ENCODE results near the gene CLIP1. TPM values are rescaled to one million over a fixed set of nuclear protein-coding genes. Genes with fewer than 3 reads are reported as not detected.

CLIP1 gene
- total RNA-seq, 3 donors from 2014 or later, result 43.5 to 170 (median 45.0) TPM

DNA sequence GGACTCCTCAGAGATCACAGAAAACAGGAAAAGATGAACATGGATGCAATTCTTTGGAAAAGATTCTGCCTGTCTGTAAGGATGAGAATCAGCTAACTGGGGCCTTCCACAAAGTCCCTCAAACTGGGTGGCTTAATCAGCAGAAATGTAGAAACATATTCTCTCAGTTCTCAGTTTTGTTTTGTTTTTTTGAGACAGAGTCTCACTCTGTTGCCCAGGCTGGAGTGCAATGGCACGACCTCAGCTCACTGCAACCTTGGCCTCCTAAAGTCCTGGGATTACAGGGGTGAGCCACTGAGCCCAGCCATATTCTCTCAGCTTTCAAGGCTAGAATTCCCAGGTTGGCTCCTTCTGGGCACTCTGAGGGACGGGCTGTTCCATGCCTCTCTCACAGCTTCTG is 38.2 kb upstream of the CLIP1 start:
- DNase-seq (no peak), ATAC-seq (no peak)
- Histone ChIP-seq H3K36me3 (ENCODE audit: low read depth) (no peaks in the 10 kb centered on the region), H3K4me1 (ENCODE audit: low read depth) (no peaks in the 10 kb centered on the region), H3K9me3 (no peaks in the 10 kb centered on the region), H3K4me3 (no peak overlapping the region)
- TF ChIP-seq, protein P1, sequence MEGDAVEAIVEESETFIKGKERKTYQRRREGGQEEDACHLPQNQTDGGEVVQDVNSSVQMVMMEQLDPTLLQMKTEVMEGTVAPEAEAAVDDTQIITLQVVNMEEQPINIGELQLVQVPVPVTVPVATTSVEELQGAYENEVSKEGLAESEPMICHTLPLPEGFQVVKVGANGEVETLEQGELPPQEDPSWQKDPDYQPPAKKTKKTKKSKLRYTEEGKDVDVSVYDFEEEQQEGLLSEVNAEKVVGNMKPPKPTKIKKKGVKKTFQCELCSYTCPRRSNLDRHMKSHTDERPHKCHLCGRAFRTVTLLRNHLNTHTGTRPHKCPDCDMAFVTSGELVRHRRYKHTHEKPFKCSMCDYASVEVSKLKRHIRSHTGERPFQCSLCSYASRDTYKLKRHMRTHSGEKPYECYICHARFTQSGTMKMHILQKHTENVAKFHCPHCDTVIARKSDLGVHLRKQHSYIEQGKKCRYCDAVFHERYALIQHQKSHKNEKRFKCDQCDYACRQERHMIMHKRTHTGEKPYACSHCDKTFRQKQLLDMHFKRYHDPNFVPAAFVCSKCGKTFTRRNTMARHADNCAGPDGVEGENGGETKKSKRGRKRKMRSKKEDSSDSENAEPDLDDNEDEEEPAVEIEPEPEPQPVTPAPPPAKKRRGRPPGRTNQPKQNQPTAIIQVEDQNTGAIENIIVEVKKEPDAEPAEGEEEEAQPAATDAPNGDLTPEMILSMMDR (IDR thresholded peaks at IDR 0.05), result no peak
- intact Hi-C loops (cut with DNase I, micrococcal nuclease), result no loop called here

DNA sequence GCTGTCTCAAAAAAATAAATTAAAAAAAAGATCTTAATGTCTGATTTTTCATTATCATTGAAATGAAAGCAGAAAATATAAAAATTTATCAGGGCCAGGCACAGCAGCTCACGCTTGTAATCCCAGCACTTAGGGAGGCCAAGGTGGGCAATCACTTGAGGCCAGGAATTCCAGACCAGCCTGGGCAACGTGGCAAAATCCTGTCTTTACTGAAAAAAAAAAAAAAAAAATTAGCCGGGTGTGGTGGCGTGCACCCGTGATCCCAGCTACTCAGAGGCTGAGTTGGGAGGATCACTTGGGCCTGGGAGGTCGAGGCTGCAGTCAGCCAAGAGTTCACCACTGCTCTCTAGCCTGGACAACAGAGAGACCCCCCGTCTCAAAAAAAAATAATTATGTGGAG is 37.6 kb upstream of the CLIP1 start:
- ATAC-seq (no peak), DNase-seq (no peak)
- Histone ChIP-seq H3K4me1 (ENCODE audit: low read depth) (no peaks in the 10 kb centered on the region), H3K4me3 (no peak overlapping the region), H3K9me3 (no peaks in the 10 kb centered on the region), H3K36me3 (ENCODE audit: low read depth) (no peaks in the 10 kb centered on the region)
- TF ChIP-seq, protein P1 (IDR thresholded peaks at IDR 0.05), result no peak
- intact Hi-C loops (cut with DNase I, micrococcal nuclease), result no loop called here

DNA sequence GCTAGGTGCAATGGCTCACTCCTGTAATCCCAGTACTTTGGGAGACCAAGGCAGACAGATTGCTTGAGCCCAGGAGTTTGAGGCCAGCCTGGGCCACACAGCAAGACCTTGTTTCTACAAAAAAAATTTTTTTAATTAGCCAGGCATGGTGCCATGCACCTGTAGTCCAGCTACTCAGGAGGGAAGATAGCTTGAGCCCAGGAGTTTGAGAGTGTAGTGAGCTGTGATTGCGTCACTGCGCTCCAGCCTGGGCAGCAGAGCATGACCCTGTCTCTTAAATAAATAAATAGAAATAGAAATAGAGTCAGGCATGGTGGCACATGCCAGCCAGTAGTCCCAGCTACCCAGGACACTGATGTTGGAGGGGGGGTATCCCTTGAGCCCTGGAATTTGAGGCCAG is 36.7 kb upstream of the CLIP1 start:
- DNase-seq (no peak), ATAC-seq (no peak)
- intact Hi-C loops (cut with DNase I, micrococcal nuclease), result no loop called here
- Histone ChIP-seq H3K4me1 (ENCODE audit: low read depth) (no peaks in the 10 kb centered on the region), H3K36me3 (ENCODE audit: low read depth) (no peaks in the 10 kb centered on the region), H3K9me3 (no peaks in the 10 kb centered on the region), H3K4me3 (no peak overlapping the region)
- TF ChIP-seq, protein P1 (IDR thresholded peaks at IDR 0.05), result no peak

DNA sequence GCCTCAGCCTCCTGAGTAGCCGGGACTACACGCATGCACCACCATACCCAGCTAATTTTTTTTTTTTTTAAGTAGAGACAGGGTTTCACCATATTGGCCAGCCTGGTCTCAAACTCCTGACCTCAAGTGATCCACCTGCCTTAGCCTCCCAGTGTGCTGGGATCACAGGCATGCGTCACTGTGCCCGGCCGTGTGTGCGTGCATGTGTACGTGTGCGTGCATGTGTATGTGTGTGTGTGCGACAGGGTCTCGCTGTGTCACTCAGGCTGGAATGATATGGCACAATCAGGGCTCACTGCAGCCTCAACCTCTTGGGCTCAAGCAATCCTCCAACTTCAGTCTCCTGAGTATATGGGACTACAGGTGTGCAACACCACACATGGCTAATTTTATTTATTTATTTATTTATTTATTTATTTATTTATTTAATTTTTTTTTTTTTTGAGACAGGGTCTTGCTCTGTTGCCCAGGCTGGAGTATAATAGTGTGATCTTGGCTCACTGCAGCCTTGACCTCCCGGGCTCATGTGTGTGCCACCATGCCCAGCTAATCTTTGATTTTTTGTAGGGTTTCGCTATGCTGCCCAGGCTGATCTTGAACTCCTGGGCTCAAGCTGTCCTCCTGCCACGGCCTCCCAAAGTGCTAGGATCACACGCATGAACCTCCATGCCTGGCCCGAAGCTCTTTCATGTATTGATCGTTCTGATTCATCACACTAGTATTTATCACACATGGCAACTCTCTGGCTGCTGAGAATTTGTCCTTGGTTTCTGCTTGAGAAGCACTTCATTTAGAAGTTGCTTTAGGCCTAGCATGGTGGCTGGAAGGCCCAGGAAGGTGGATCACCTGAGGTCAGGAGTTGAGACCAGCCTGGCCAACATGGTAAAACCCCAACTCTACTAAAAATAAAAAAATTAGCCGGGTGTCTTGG is 35.9 kb upstream of the CLIP1 start:
- no peaks in the 10 kb centered on the region for H3K36me3 ChIP-seq (ENCODE audit: low read depth)
- no peak overlapping the region for H3K4me3 ChIP-seq
- TF ChIP-seq, protein P1 (IDR thresholded peaks at IDR 0.05), result no peak
- intact Hi-C loops (cut with DNase I, micrococcal nuclease), result no loop called here
- DNase-seq (no peak), ATAC-seq (no peak)
- no peaks in the 10 kb centered on the region for H3K9me3 ChIP-seq
- peaks cover 4% of the 10 kb centered on the region for H3K4me1 ChIP-seq (ENCODE audit: low read depth)

DNA sequence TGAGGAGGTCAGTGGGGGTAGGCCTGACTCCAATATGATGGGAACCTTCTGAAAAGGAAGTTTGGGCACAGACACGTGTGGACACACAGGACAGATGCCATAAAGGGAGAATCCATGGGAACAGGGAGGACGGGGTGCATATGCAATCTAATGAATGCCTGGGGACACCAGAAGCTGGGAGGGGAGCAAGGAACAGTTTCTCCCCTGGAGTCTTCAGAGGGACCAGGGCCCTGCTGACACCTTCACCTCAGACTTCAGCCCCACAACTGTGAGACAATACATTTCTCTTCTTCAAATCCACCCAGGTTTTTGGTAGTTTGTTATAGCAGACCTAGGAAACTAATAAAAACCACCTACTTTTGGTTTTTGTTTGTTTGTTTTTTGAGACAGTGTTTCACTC is 35.2 kb upstream of the CLIP1 start:
- ATAC-seq, result no peak
- H3K4me3 ChIP-seq, result no peak overlapping the region
- no peaks in the 10 kb centered on the region for H3K9me3 ChIP-seq
- no peak for DNase-seq
- no peaks in the 10 kb centered on the region for H3K36me3 ChIP-seq (ENCODE audit: low read depth)
- H3K4me1 ChIP-seq (ENCODE audit: low read depth), result peaks cover 7% of the 10 kb centered on the region
- intact Hi-C loops (cut with DNase I, micrococcal nuclease), result no loop called here
- TF ChIP-seq, protein P1 (IDR thresholded peaks at IDR 0.05), result no peak
